CD14-positive monocyte (primary cell): ENCODE measurements around the gene PEDS1. TPM values are rescaled to one million over a fixed set of nuclear protein-coding genes. Genes with fewer than 3 reads are reported as not detected.

Experiments used
- DNase-seq, 3 donors: peaks; one replicate each; pipeline ENCODE4 v3.0.0-alpha.2; 2011 to 2022
- H2AFZ ChIP-seq: 2 replicates; pipeline ENCODE4 v1.6.0; 2012; ENCODE audit warnings: mild to moderate bottlenecking, low read depth, low read length, inconsistent platforms; ENCODE audit not compliant: insufficient read depth, poor library complexity, severe bottlenecking
- H3K27ac ChIP-seq, 2 donors: 1 replicate in 1 of 2; 2 replicates in 1 of 2; pipeline ENCODE4 v1.5.1; 2012 to 2013; ENCODE audit warnings: low read length in 2 of 2, control low read depth in 1 of 2, inconsistent platforms in 1 of 2, low read depth in 1 of 2, mild to moderate bottlenecking in 1 of 2
- H3K27me3 ChIP-seq, 2 donors: one replicate each; pipeline versions ENCODE4 v1.6.0 to v1.6.1; 2011 to 2013; ENCODE audit warnings: low read length in 2 of 2; ENCODE audit not compliant: control insufficient read depth in 2 of 2, insufficient read depth in 2 of 2
- H3K36me3 ChIP-seq, 2 donors: replicated peaks in 1 of 2; 1 replicate in 1 of 2; 2 replicates in 1 of 2; pipeline versions ENCODE4 v1.5.1 to v1.6.1; 2012 to 2013; ENCODE audit warnings: low read length in 2 of 2, control low read depth in 1 of 2, inconsistent platforms in 1 of 2, mild to moderate bottlenecking in 1 of 2; ENCODE audit not compliant: insufficient read depth in 2 of 2, control insufficient read depth in 1 of 2
- H3K4me1 ChIP-seq, 2 donors: 1 replicate in 1 of 2; 2 replicates in 1 of 2; pipeline versions ENCODE4 v1.5.1 to v1.6.1; 2012 to 2013; ENCODE audit warnings: low read length in 2 of 2, control low read depth in 1 of 2, inconsistent platforms in 1 of 2, mild to moderate bottlenecking in 1 of 2, moderate library complexity in 1 of 2; ENCODE audit not compliant: insufficient read depth in 2 of 2, control insufficient read depth in 1 of 2
- H3K4me2 ChIP-seq: replicated peaks from 2 replicates; pipeline ENCODE3; 2012; ENCODE audit warnings: low read length, moderate library complexity, mild to moderate bottlenecking; ENCODE audit not compliant: poor library complexity, severe bottlenecking; ENCODE audit errors: extremely low read depth
- H3K4me3 ChIP-seq, 3 experiments: fragments of 200-600 bp in 1 of 3; sonication (generic) in 1 of 3; replicated peaks in 1 of 3; 1 replicate in 2 of 3; 2 replicates in 1 of 3; pipeline ENCODE4 v1.5.1; 2011 to 2013; ENCODE audit warnings: low read length in 3 of 3, mild to moderate bottlenecking in 3 of 3, control low read depth in 2 of 3, low read depth in 2 of 3, inconsistent platforms in 1 of 3, moderate library complexity in 1 of 3
- H3K79me2 ChIP-seq: 2 replicates; pipeline ENCODE4 v1.6.0; 2012; ENCODE audit warnings: mild to moderate bottlenecking, control low read depth, inconsistent platforms, low read length, moderate library complexity; ENCODE audit not compliant: insufficient read depth
- H3K9ac ChIP-seq: 2 replicates; pipeline ENCODE4 v1.6.0; 2017; ENCODE audit warnings: low read length, mild to moderate bottlenecking; ENCODE audit not compliant: insufficient read depth, poor library complexity, severe bottlenecking
- H3K9me3 ChIP-seq, 2 donors: replicated peaks in 1 of 2; 1 replicate in 1 of 2; 2 replicates in 1 of 2; pipeline versions ENCODE4 v1.5.1 to v1.6.1; 2012 to 2013; ENCODE audit warnings: low read length in 2 of 2, control low read depth in 1 of 2; ENCODE audit not compliant: control insufficient read depth in 1 of 2, insufficient read depth in 1 of 2
- H4K20me1 ChIP-seq: 2 replicates; pipeline ENCODE4 v1.6.0; 2012; ENCODE audit warnings: mild to moderate bottlenecking, low read length, control low read depth, moderate library complexity; ENCODE audit not compliant: insufficient read depth
- H3K27ac Mint-ChIP-seq, 7 donors: one replicate each; pipeline ENCODE4 v1.8.0; 2020; ENCODE audit warnings: mild to moderate bottlenecking in 7 of 7, mixed read lengths in 7 of 7, moderate library complexity in 6 of 7, inconsistent platforms in 2 of 7
- H3K27me3 Mint-ChIP-seq, 3 donors: one replicate each; pipeline ENCODE4 v1.8.0; 2021 to 2022; ENCODE audit warnings: low read depth in 3 of 3, mild to moderate bottlenecking in 3 of 3, mixed read lengths in 3 of 3, moderate library complexity in 3 of 3, inconsistent platforms in 1 of 3
- H3K36me3 Mint-ChIP-seq, 2 donors: one replicate each; pipeline ENCODE4 v1.8.0; 2020; ENCODE audit warnings: mixed read lengths in 2 of 2, inconsistent platforms in 1 of 2, mild to moderate bottlenecking in 1 of 2
- H3K4me1 Mint-ChIP-seq: one replicate; pipeline ENCODE4 v1.8.0; 2020; ENCODE audit warnings: mild to moderate bottlenecking, mixed read lengths
- H3K4me3 Mint-ChIP-seq, 2 donors: one replicate each; pipeline ENCODE4 v1.8.0; 2020; ENCODE audit warnings: mild to moderate bottlenecking in 2 of 2, mixed read lengths in 2 of 2, moderate library complexity in 1 of 2
- H3K9me3 Mint-ChIP-seq, 7 donors: one replicate each; pipeline ENCODE4 v1.8.0; 2020 to 2022; ENCODE audit warnings: mixed read lengths in 7 of 7, mild to moderate bottlenecking in 6 of 7, moderate library complexity in 6 of 7, inconsistent platforms in 2 of 7
- WGBS: methylation state at CpG from one replicate; pipeline ENCODE4 v1.1.5; 2013; ENCODE audit warnings: missing lambda C conversion rate; ENCODE audit not compliant: insufficient coverage; 5-methylcytosine and 5-hydroxymethylcytosine counted together
- intact Hi-C, 2 donors: fragments of 100-400 bp; cut with micrococcal nuclease; formaldehyde crosslinking; loops; one replicate each; pipeline versions ENCODE4 v1.15.0 to v1.15.1; 2023
- polyA plus RNA-seq, 3 donors: library from polyadenylated mRNA; depleted of rRNA in 1 of 3; unstranded in 2 of 3; stranded (reverse) in 1 of 3; fragments of 300-500 nt in 2 of 3; fragments of >200 nt in 1 of 3; fragmentation: Illumina TruSeq in 2 of 3; gene quantifications; 1 replicate in 2 of 3; 2 replicates in 1 of 3; pipeline ENCODE4 v1.2.3, GENCODE V29; 2012 to 2021
- TF ChIP-seq, protein P1 (sequence below): fragments of 200-600 bp; IDR thresholded peaks from one replicate; pipeline ENCODE4 v1.8.0; 2022; ENCODE audit warnings: antibody characterized with exemption, mild to moderate bottlenecking

Gene PEDS1
- polyA plus RNA-seq, 3 donors, result 19.6 to 48.1 (median 25.2) TPM

DNA sequence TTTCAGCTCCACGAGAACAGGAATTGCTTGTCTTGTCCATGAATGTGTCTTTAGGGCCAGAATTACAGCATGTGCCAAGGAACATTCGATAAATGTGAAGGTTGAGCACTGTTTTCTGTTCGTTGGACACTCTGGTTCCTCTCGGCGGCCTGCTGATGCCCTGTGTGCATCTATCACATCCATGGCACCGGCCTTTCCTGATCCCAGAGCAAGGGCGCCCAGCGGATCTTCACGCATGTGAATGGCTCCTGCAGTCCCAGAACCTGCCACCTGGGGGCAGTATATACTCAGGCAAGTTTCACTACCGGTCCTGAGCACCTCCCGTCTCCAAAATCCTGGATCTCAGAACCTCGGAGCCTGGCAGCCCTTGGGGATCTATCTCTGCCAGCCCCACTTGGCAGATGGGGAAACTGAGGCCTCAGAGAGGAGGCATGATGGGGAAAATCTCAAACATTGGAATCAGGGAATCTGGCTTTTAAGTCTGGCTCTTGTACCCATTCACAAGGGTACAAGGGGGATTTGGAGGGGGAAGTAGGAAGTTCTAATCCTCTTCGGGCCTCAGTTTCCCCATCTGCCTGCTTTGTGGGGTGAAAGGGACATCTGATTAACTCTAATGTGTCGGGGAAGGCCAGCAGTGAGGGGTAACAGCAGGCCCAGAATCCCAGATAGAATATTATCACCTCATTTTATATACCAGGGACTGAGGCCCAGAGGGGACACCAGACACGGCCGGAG, 32.8 kb upstream of the PEDS1 start:
- Mint-ChIP-seq H3K27me3 (peaks cover 3 to 6% (median 3%) of the 10 kb centered on the region in 3 donors), H3K4me3 (peak overlapping the region in 1 of 2 donors; percentile 57), H3K4me1 (peaks cover 51% of the 10 kb centered on the region), H3K27ac (peak overlapping the region in 5 of 7 donors; percentile 13 to 82 (median 63)), H3K9me3 (peaks cover 0 to 2% (median 0%) of the 10 kb centered on the region in 7 donors), H3K36me3 (no peaks in the 10 kb centered on the region)
- TF ChIP-seq, protein P1, sequence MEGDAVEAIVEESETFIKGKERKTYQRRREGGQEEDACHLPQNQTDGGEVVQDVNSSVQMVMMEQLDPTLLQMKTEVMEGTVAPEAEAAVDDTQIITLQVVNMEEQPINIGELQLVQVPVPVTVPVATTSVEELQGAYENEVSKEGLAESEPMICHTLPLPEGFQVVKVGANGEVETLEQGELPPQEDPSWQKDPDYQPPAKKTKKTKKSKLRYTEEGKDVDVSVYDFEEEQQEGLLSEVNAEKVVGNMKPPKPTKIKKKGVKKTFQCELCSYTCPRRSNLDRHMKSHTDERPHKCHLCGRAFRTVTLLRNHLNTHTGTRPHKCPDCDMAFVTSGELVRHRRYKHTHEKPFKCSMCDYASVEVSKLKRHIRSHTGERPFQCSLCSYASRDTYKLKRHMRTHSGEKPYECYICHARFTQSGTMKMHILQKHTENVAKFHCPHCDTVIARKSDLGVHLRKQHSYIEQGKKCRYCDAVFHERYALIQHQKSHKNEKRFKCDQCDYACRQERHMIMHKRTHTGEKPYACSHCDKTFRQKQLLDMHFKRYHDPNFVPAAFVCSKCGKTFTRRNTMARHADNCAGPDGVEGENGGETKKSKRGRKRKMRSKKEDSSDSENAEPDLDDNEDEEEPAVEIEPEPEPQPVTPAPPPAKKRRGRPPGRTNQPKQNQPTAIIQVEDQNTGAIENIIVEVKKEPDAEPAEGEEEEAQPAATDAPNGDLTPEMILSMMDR, result peak; percentile 99
- intact Hi-C loops, result loop anchor here (2.0 to 5.0 kb wide), 3 partner anchors 274 to 394 kb away; no protein-coding TSS in a partner anchor
- WGBS, result 4% methylated on average over 11 of the region's 16 CpGs
- Histone ChIP-seq H3K9ac (no peak overlapping the region), H4K20me1 (no peaks in the 10 kb centered on the region), H3K27me3 (no peaks in the 10 kb centered on the region), H3K27ac (no peak overlapping the region), H3K79me2 (peaks cover 6% of the 10 kb centered on the region), H3K36me3 (no peaks in the 10 kb centered on the region), H3K4me2 (peak overlapping the region; percentile 38), H3K4me3 (no peak overlapping the region), H2AFZ (peak overlapping the region; percentile 37), H3K9me3 (no peaks in the 10 kb centered on the region), H3K4me1 (peaks cover 51% of the 10 kb centered on the region in 2 donors)
- DNase-seq, result peak; percentile 76 to 85 (median 82)

DNA sequence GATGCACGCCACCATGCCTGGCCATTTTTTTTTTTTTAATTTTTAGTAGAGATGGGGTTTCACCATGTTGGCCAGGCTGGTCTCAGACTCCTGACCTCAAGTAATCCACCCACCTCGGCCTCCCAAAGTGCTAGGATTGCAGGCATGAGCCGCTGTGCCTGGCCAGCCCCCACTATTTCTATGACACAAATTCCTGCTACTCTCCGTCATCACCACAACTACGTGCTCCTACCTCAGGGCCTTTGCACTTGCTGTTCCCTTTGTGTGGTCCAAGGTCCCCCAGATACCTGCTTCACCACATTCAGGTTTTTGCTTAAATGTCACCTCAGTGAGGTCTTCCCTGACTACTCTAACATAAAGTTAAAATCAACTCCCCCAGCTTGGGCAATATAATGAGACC, 31.9 kb upstream of the PEDS1 start:
- TF ChIP-seq, protein P1, result no peak
- intact Hi-C loops, result loop anchor here in 1 of 2 donors (5.0 kb wide), 1 partner anchor 392 kb away; no protein-coding TSS in a partner anchor
- 98% methylated on average over 3 of the region's 5 CpGs for WGBS
- Histone ChIP-seq H3K79me2 (no peaks in the 10 kb centered on the region), H3K4me2 (no peak overlapping the region), H4K20me1 (no peaks in the 10 kb centered on the region), H3K27me3 (no peaks in the 10 kb centered on the region), H3K27ac (no peak overlapping the region), H2AFZ (no peak overlapping the region), H3K9me3 (no peaks in the 10 kb centered on the region), H3K9ac (no peak overlapping the region), H3K36me3 (no peaks in the 10 kb centered on the region), H3K4me3 (no peak overlapping the region), H3K4me1 (peaks cover 51% of the 10 kb centered on the region in 2 donors)
- Mint-ChIP-seq H3K9me3 (peaks cover 0 to 2% (median 0%) of the 10 kb centered on the region in 7 donors), H3K27me3 (peaks cover 3 to 6% (median 3%) of the 10 kb centered on the region in 3 donors), H3K4me1 (peaks cover 51% of the 10 kb centered on the region), H3K27ac (no peak overlapping the region), H3K4me3 (peak overlapping the region in 1 of 2 donors; percentile 46), H3K36me3 (no peaks in the 10 kb centered on the region)
- no peak for DNase-seq
